ENCODE measurements around the gene EMID1.

Gene EMID1

GRCh38 chr22:29298641-29299040 lies 92.9 kb downstream of the EMID1 start:
- peaks cover 5% of the 10 kb centered on the region for H3K4me1 Mint-ChIP-seq
- no peak for ATAC-seq
- no peaks in the 10 kb centered on the region for H3K27me3 Mint-ChIP-seq
- H3K27ac Mint-ChIP-seq: no peak overlapping the region
- H3K4me3 Mint-ChIP-seq: no peak overlapping the region
- H3K9me3 Mint-ChIP-seq: no peaks in the 10 kb centered on the region
- peaks cover 51% of the 10 kb centered on the region for H3K36me3 Mint-ChIP-seq

- ATAC-seq: no peak
- H3K9me3 Mint-ChIP-seq: no peaks in the 10 kb centered on the region
- peaks cover 6% of the 10 kb centered on the region for H3K27me3 Mint-ChIP-seq
- peaks cover 51% of the 10 kb centered on the region for H3K36me3 Mint-ChIP-seq
- no peak overlapping the region for H3K27ac Mint-ChIP-seq
- H3K4me3 Mint-ChIP-seq: no peak overlapping the region
- peaks cover 7% of the 10 kb centered on the region for H3K4me1 Mint-ChIP-seq
Observed at GRCh38 chr22:29299136-29299900, 93.6 kb downstream of the EMID1 start.

- ATAC-seq: no peak
- peaks cover 9% of the 10 kb centered on the region for H3K4me1 Mint-ChIP-seq
- peaks cover 51% of the 10 kb centered on the region for H3K36me3 Mint-ChIP-seq
Observed at GRCh38 chr22:29300467-29300806, 94.7 kb downstream of the EMID1 start.

GRCh38 chr22:29300807-29301601 lies 95.3 kb downstream of the EMID1 start:
- Mint-ChIP-seq H3K4me3 (no peak overlapping the region), H3K27me3 (peaks cover 22% of the 10 kb centered on the region), H3K4me1 (peaks cover 15% of the 10 kb centered on the region), H3K9me3 (no peaks in the 10 kb centered on the region), H3K27ac (no peak overlapping the region), H3K36me3 (peaks cover 46% of the 10 kb centered on the region)
- peak; percentile 17 for ATAC-seq

More at GRCh38 chr22:29300467-29300806, 94.7 kb downstream of the EMID1 start:
- Mint-ChIP-seq H3K9me3 (no peaks in the 10 kb centered on the region), H3K27ac (no peak overlapping the region), H3K27me3 (peaks cover 17% of the 10 kb centered on the region), H3K4me3 (no peak overlapping the region)

GRCh38 chr22:29301716-29302401 lies 96.2 kb downstream of the EMID1 start:
- Mint-ChIP-seq H3K4me3 (no peak overlapping the region), H3K27ac (no peak overlapping the region)
- ATAC-seq: no peak

GRCh38 chr22:29302402-29302680 lies 96.6 kb downstream of the EMID1 start:
- Mint-ChIP-seq H3K27ac (no peak overlapping the region), H3K4me1 (peaks cover 22% of the 10 kb centered on the region), H3K9me3 (no peaks in the 10 kb centered on the region), H3K27me3 (peaks cover 34% of the 10 kb centered on the region), H3K36me3 (peaks cover 38% of the 10 kb centered on the region), H3K4me3 (no peak overlapping the region)
- ATAC-seq: no peak

More at GRCh38 chr22:29301716-29302401, 96.2 kb downstream of the EMID1 start:
- Mint-ChIP-seq H3K27me3 (peaks cover 30% of the 10 kb centered on the region), H3K36me3 (peaks cover 43% of the 10 kb centered on the region), H3K4me1 (peaks cover 22% of the 10 kb centered on the region), H3K9me3 (no peaks in the 10 kb centered on the region)

GRCh38 chr22:29302681-29303465 lies 97.2 kb downstream of the EMID1 start:
- no peak for ATAC-seq
- Mint-ChIP-seq H3K27ac (no peak overlapping the region), H3K4me3 (no peak overlapping the region), H3K36me3 (peaks cover 33% of the 10 kb centered on the region), H3K4me1 (peaks cover 26% of the 10 kb centered on the region), H3K27me3 (peaks cover 40% of the 10 kb centered on the region), H3K9me3 (no peaks in the 10 kb centered on the region)

GRCh38 chr22:29305836-29306174 lies 100.1 kb downstream of the EMID1 start:
- peaks cover 6% of the 10 kb centered on the region for H3K36me3 Mint-ChIP-seq
- peak overlapping the region; percentile 63 for H3K27ac Mint-ChIP-seq
- no peaks in the 10 kb centered on the region for H3K9me3 Mint-ChIP-seq
- H3K27me3 Mint-ChIP-seq: peaks cover 63% of the 10 kb centered on the region
- peaks cover 40% of the 10 kb centered on the region for H3K4me1 Mint-ChIP-seq
- peak overlapping the region; percentile 77 for H3K4me3 Mint-ChIP-seq
- ATAC-seq: no peak

- peak within 1 kb of the TSS; percentile 63 for H3K27ac Mint-ChIP-seq
- peaks cover under 1% of the 10 kb centered on the region for H3K36me3 Mint-ChIP-seq
- H3K27me3 Mint-ChIP-seq: peaks cover 68% of the 10 kb centered on the region
- ATAC-seq: peak; percentile 32
- no peaks in the 10 kb centered on the region for H3K9me3 Mint-ChIP-seq
- peaks cover 45% of the 10 kb centered on the region for H3K4me1 Mint-ChIP-seq
- H3K4me3 Mint-ChIP-seq: peak within 1 kb of the TSS; percentile 77
Observed at GRCh38 chr22:29306175-29306834, 100.6 kb downstream of the EMID1 start, which contains the start of gene GAS2L1. Gene GAS2L1 (plus strand): TSS chr22:29306650. CDS start chr22:29308106, 1,456 bp downstream.

GRCh38 chr22:29306835-29307595 lies 101.3 kb downstream of the EMID1 start:
- H3K36me3 Mint-ChIP-seq: no peaks in the 10 kb centered on the region
- no peaks in the 10 kb centered on the region for H3K9me3 Mint-ChIP-seq
- peaks cover 75% of the 10 kb centered on the region for H3K27me3 Mint-ChIP-seq
- H3K27ac Mint-ChIP-seq: peak overlapping the region; percentile 63
- peaks cover 47% of the 10 kb centered on the region for H3K4me1 Mint-ChIP-seq
- H3K4me3 Mint-ChIP-seq: peak overlapping the region; percentile 77
- ATAC-seq: no peak

GRCh38 chr22:29307596-29308147 lies 102.0 kb downstream of the EMID1 start:
- Mint-ChIP-seq H3K4me1 (peaks cover 53% of the 10 kb centered on the region), H3K9me3 (no peaks in the 10 kb centered on the region), H3K36me3 (no peaks in the 10 kb centered on the region), H3K27me3 (peaks cover 81% of the 10 kb centered on the region), H3K27ac (no peak overlapping the region), H3K4me3 (peak overlapping the region; percentile 68)
- no peak for ATAC-seq

GRCh38 chr22:29308148-29308790 lies 102.6 kb downstream of the EMID1 start:
- Mint-ChIP-seq H3K9me3 (no peaks in the 10 kb centered on the region), H3K4me1 (peaks cover 58% of the 10 kb centered on the region), H3K27ac (no peak overlapping the region), H3K4me3 (no peak overlapping the region), H3K27me3 (peaks cover 87% of the 10 kb centered on the region), H3K36me3 (no peaks in the 10 kb centered on the region)
- ATAC-seq: no peak

- no peaks in the 10 kb centered on the region for H3K9me3 Mint-ChIP-seq
- H3K4me1 Mint-ChIP-seq: peaks cover 58% of the 10 kb centered on the region
- ATAC-seq: no peak
- no peak overlapping the region for H3K4me3 Mint-ChIP-seq
- H3K36me3 Mint-ChIP-seq: no peaks in the 10 kb centered on the region
- H3K27ac Mint-ChIP-seq: no peak overlapping the region
- peaks cover 92% of the 10 kb centered on the region for H3K27me3 Mint-ChIP-seq
Observed at GRCh38 chr22:29308791-29309262, 103.1 kb downstream of the EMID1 start.
